Caco-2 (cell line): ENCODE measurements around the gene QRFP. TPM values are rescaled to one million over a fixed set of nuclear protein-coding genes. Genes with fewer than 3 reads are reported as not detected.

ENCODE experiments used
- BruUV-seq: library from RNA; stranded (reverse); fragments of 400-500 nt; replicated peaks from 2 replicates; lab custom pipeline; 2021; lab: Mats Ljungman, UMichigan
- CTCF ChIA-PET: fragments of 300-600 bp; sonication (Branson Sonifier 250); formaldehyde crosslinking; loops from one replicate; lab custom pipeline; 2022; ENCODE audit warnings: antibody characterized with exemption; lab: Charles Lee
- POLR2A ChIA-PET: fragments of 300-600 bp; sonication (Branson Sonifier 250); formaldehyde crosslinking; loops from one replicate; lab custom pipeline; 2022; ENCODE audit warnings: antibody characterized with exemption; lab: Charles Lee
- DNase-seq, 2 experiments: peaks; one replicate each; pipeline versions ENCODE4 v3.0.0 to v3.0.0-alpha.2; 2020 to 2022
- H3K27me3 ChIP-seq: replicated peaks from 2 replicates; pipeline ENCODE4 v1.6.0; 2011; ENCODE audit warnings: low read length; ENCODE audit not compliant: control insufficient read depth, insufficient read depth
- H3K36me3 ChIP-seq: 2 replicates; pipeline ENCODE4 v1.5.1; 2011; ENCODE audit warnings: low read length; ENCODE audit not compliant: control insufficient read depth, insufficient read depth
- H3K4me1 ChIP-seq: fragments of 250-450 bp; sonication (Bioruptor Pico); 2 replicates; pipeline ENCODE4 v1.5.1; 2020; ENCODE audit warnings: mild to moderate bottlenecking
- H3K4me3 ChIP-seq: 2 replicates; pipeline ENCODE4 v1.5.1; 2011; ENCODE audit warnings: low read depth, mild to moderate bottlenecking, control low read depth, low read length
- H3K9me3 ChIP-seq: fragments of 250-450 bp; sonication (Bioruptor Pico); 2 replicates; pipeline ENCODE4 v1.5.1; 2020; ENCODE audit warnings: mild to moderate bottlenecking, moderate library complexity
- H3K27ac Mint-ChIP-seq: one replicate; pipeline ENCODE4 v1.8.0; 2022; ENCODE audit warnings: mixed read lengths; ENCODE audit not compliant: unreplicated experiment
- H3K27me3 Mint-ChIP-seq: one replicate; pipeline ENCODE4 v1.8.0; 2022; ENCODE audit warnings: mixed read lengths; ENCODE audit not compliant: insufficient read depth, unreplicated experiment
- H3K36me3 Mint-ChIP-seq: one replicate; pipeline ENCODE4 v1.8.0; 2022; ENCODE audit warnings: mild to moderate bottlenecking, mixed read lengths; ENCODE audit not compliant: insufficient read depth, unreplicated experiment
- H3K4me1 Mint-ChIP-seq: one replicate; pipeline ENCODE4 v1.8.0; 2022; ENCODE audit warnings: low read depth, mixed read lengths; ENCODE audit not compliant: unreplicated experiment
- H3K4me3 Mint-ChIP-seq: one replicate; pipeline ENCODE4 v1.8.0; 2022; ENCODE audit warnings: mild to moderate bottlenecking, moderate library complexity, mixed read lengths; ENCODE audit not compliant: unreplicated experiment
- H3K9me3 Mint-ChIP-seq: one replicate; pipeline ENCODE4 v1.8.0; 2022; ENCODE audit warnings: mixed read lengths; ENCODE audit not compliant: unreplicated experiment
- CTCF ChIP-seq, 2 experiments: fragments of 200-600 bp in 1 of 2; IDR thresholded peaks; 1 replicate in 1 of 2; 2 replicates in 1 of 2; pipeline versions ENCODE4 v1.5.1 to v1.8.0; 2011 to 2022; ENCODE audit warnings: antibody characterized with exemption in 1 of 2, control low read depth in 1 of 2, inconsistent platforms in 1 of 2, low read depth in 1 of 2, low read length in 1 of 2, mild to moderate bottlenecking in 1 of 2, moderate library complexity in 1 of 2; ENCODE audit not compliant: insufficient read depth in 1 of 2, severe bottlenecking in 1 of 2, unreplicated experiment in 1 of 2
- intact Hi-C: fragments of 100-400 bp; cut with micrococcal nuclease; formaldehyde crosslinking; loops from one replicate; pipeline ENCODE4 v1.10.0; 2022; ENCODE audit not compliant: unreplicated experiment
- total RNA-seq: library from RNA; stranded (reverse); gene quantifications from 2 replicates; pipeline ENCODE4 v1.2.3, GENCODE V29; 2022

Gene QRFP
- total RNA-seq, 1 experiment from 2014 or later, result not detected

GRCh38 chr9:130885484-130886375 lies 10.9 kb downstream of the QRFP start:
- ChIA-PET POLR2A (no interaction called here), CTCF (no interaction called here)
- Histone ChIP-seq H3K4me3 (no peak overlapping the region), H3K36me3 (peaks cover 4% of the 10 kb centered on the region), H3K27me3 (no peaks in the 10 kb centered on the region), H3K4me1 (no peaks in the 10 kb centered on the region), H3K9me3 (no peaks in the 10 kb centered on the region)
- no peak for TF ChIP-seq CTCF (IDR thresholded peaks at IDR 0.05; ENCODE audit: insufficient read depth in 1 of 2, low read depth in 1 of 2, low read length in 1 of 2, severe bottlenecking in 1 of 2, unreplicated experiment in 1 of 2)
- Mint-ChIP-seq H3K27ac (no peak overlapping the region), H3K4me1 (no peaks in the 10 kb centered on the region), H3K4me3 (no peak overlapping the region), H3K36me3 (peaks cover 78% of the 10 kb centered on the region), H3K27me3 (no peaks in the 10 kb centered on the region), H3K9me3 (no peaks in the 10 kb centered on the region)
- BruUV-seq, result no TSS peak
- intact Hi-C loops, result no loop called here
- DNase-seq, result no peak

- no peaks in the 10 kb centered on the region for H3K4me1 ChIP-seq
- DNase-seq, result no peak
- H3K27me3 Mint-ChIP-seq, result no peaks in the 10 kb centered on the region
- no TSS peak for BruUV-seq
- peaks cover 5% of the 10 kb centered on the region for H3K36me3 ChIP-seq
- H3K27ac Mint-ChIP-seq, result no peak overlapping the region
- peaks cover 76% of the 10 kb centered on the region for H3K36me3 Mint-ChIP-seq
- no peaks in the 10 kb centered on the region for H3K4me1 Mint-ChIP-seq
- H3K9me3 ChIP-seq, result no peaks in the 10 kb centered on the region
- no peak for TF ChIP-seq CTCF (IDR thresholded peaks at IDR 0.05; ENCODE audit: insufficient read depth in 1 of 2, low read depth in 1 of 2, low read length in 1 of 2, severe bottlenecking in 1 of 2, unreplicated experiment in 1 of 2)
- no peaks in the 10 kb centered on the region for H3K27me3 ChIP-seq
- intact Hi-C loops, result no loop called here
- H3K4me3 ChIP-seq, result no peak overlapping the region
- POLR2A ChIA-PET, result no interaction called here
- H3K4me3 Mint-ChIP-seq, result no peak overlapping the region
- CTCF ChIA-PET, result no interaction called here
- H3K9me3 Mint-ChIP-seq, result no peaks in the 10 kb centered on the region
These were observed 11.8 kb downstream of the QRFP start for GRCh38 chr9:130884542-130885483.

- Mint-ChIP-seq H3K4me1 (no peaks in the 10 kb centered on the region), H3K9me3 (no peaks in the 10 kb centered on the region), H3K36me3 (peaks cover 81% of the 10 kb centered on the region), H3K27me3 (no peaks in the 10 kb centered on the region), H3K4me3 (no peak overlapping the region), H3K27ac (no peak overlapping the region)
- CTCF ChIA-PET, result no interaction called here
- H3K4me1 ChIP-seq, result no peaks in the 10 kb centered on the region
- TF ChIP-seq CTCF (IDR thresholded peaks at IDR 0.05; ENCODE audit: insufficient read depth in 1 of 2, low read depth in 1 of 2, low read length in 1 of 2, severe bottlenecking in 1 of 2, unreplicated experiment in 1 of 2), result no peak
- H3K9me3 ChIP-seq, result no peaks in the 10 kb centered on the region
- no peaks in the 10 kb centered on the region for H3K27me3 ChIP-seq
- BruUV-seq, result no TSS peak
- DNase-seq, result no peak
- POLR2A ChIA-PET, result no interaction called here
- H3K36me3 ChIP-seq, result peaks cover 5% of the 10 kb centered on the region
- no peak overlapping the region for H3K4me3 ChIP-seq
- intact Hi-C loops, result no loop called here
These were observed 12.5 kb downstream of the QRFP start for GRCh38 chr9:130884111-130884531.
